DOHH2 (cell line): ENCODE measurements around the gene SLX4.

Experiments
- H3F3A ChIP-seq: fragments of 200-600 bp; sonication (generic), shearing (Covaris generic); 2 replicates; pipeline ENCODE4 v1.6.0; 2016; ENCODE audit warnings: antibody characterized with exemption, mild to moderate bottlenecking; ENCODE audit not compliant: control insufficient read depth, insufficient read depth
- H3K27ac ChIP-seq: fragments of 200-600 bp; sonication (generic); 2 replicates; pipeline ENCODE4 v1.5.1; 2014; ENCODE audit warnings: low read depth, mild to moderate bottlenecking, low read length, moderate library complexity
- H3K27me3 ChIP-seq: fragments of 200-600 bp; sonication (generic); 2 replicates; pipeline ENCODE4 v1.6.1; 2014; ENCODE audit warnings: mild to moderate bottlenecking, low read length, mixed read lengths; ENCODE audit not compliant: control insufficient read depth
- H3K36me3 ChIP-seq: fragments of 200-600 bp; sonication (generic); 2 replicates; pipeline ENCODE4 v1.6.1; 2014; ENCODE audit warnings: mild to moderate bottlenecking, low read length, moderate library complexity, mixed read lengths; ENCODE audit not compliant: control insufficient read depth
- H3K4me1 ChIP-seq: fragments of 200-600 bp; sonication (generic); 2 replicates; pipeline ENCODE4 v1.6.1; 2014; ENCODE audit warnings: mild to moderate bottlenecking, low read length, mixed read lengths; ENCODE audit not compliant: control insufficient read depth
- H3K4me2 ChIP-seq: fragments of 200-600 bp; sonication (generic); 2 replicates; pipeline ENCODE4 v1.6.0; 2014; ENCODE audit warnings: mild to moderate bottlenecking, low read length, moderate library complexity
- H3K4me3 ChIP-seq: fragments of 200-600 bp; sonication (generic); 2 replicates; pipeline ENCODE4 v1.5.1; 2014; ENCODE audit warnings: mild to moderate bottlenecking, low read length, mixed read lengths
- H3K79me2 ChIP-seq: fragments of 200-600 bp; sonication (generic); 2 replicates; pipeline ENCODE4 v1.6.1; 2014; ENCODE audit warnings: mild to moderate bottlenecking, low read length, mixed read lengths; ENCODE audit not compliant: control insufficient read depth
- H3K9me2 ChIP-seq: fragments of 200-600 bp; sonication (generic); replicated peaks from 2 replicates; pipeline ENCODE4 v1.6.1; 2014; ENCODE audit warnings: mild to moderate bottlenecking, low read length, mixed read lengths; ENCODE audit not compliant: control insufficient read depth
- H3K9me3 ChIP-seq: fragments of 200-600 bp; sonication (generic); 2 replicates; pipeline ENCODE4 v1.6.1; 2014; ENCODE audit warnings: antibody characterized with exemption, low read length, mixed read lengths; ENCODE audit not compliant: control insufficient read depth, insufficient read depth
- H4K20me1 ChIP-seq: fragments of 200-600 bp; sonication (generic); 2 replicates; pipeline ENCODE4 v1.6.0; 2014; ENCODE audit warnings: low read depth, mild to moderate bottlenecking, antibody characterized with exemption, low read length, moderate library complexity; ENCODE audit not compliant: control insufficient read depth, insufficient read depth
- EZH2phosphoT487 ChIP-seq: fragments of 200-600 bp; sonication (generic); IDR thresholded peaks from 2 replicates; pipeline ENCODE4 v1.6.1; 2017; ENCODE audit warnings: borderline replicate concordance, mild to moderate bottlenecking, antibody characterized with exemption, low read length, moderate library complexity, mixed read lengths
- TF ChIP-seq, protein P1 (sequence below): fragments of 200-600 bp; sonication (generic); IDR thresholded peaks from one replicate; pipeline ENCODE4 v1.5.1; 2014; ENCODE audit warnings: antibody characterized with exemption, mild to moderate bottlenecking, low read depth, low read length; ENCODE audit not compliant: poor library complexity, severe bottlenecking

SLX4 gene

DNA sequence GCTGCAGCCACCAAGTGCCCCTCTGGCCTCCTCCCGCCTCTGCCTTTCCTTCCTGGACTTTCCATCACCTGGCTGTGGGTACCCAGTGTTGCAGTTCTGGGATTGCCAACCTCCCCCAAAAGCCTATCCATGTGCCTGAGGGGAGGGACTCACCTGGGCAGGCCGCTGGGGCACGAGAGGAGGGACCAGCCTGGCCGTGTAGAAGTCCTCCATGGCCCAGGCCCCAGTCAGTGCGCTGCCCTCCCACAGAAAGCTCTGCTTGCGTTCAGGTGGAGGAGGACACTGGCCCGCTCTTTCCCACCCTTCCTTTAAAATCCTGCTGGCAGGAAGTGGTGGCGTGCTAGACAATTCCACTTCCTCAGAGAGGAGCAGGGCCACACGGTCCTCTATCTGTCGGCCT is 14.2 kb downstream of the SLX4 start:
- Histone ChIP-seq H3K4me1 (no peaks in the 10 kb centered on the region), H3K4me3 (no peak overlapping the region), H4K20me1 (no peaks in the 10 kb centered on the region), H3K4me2 (no peak overlapping the region), H3K27ac (no peak overlapping the region), H3K9me3 (peaks cover 4% of the 10 kb centered on the region; the same call in 1 of the 2 replicates), H3K27me3 (no peaks in the 10 kb centered on the region), H3K79me2 (no peaks in the 10 kb centered on the region), H3K9me2 (no peaks in the 10 kb centered on the region), H3K36me3 (peaks cover 80% of the 10 kb centered on the region), H3F3A (no peaks in the 10 kb centered on the region)
- TF ChIP-seq, protein P1, sequence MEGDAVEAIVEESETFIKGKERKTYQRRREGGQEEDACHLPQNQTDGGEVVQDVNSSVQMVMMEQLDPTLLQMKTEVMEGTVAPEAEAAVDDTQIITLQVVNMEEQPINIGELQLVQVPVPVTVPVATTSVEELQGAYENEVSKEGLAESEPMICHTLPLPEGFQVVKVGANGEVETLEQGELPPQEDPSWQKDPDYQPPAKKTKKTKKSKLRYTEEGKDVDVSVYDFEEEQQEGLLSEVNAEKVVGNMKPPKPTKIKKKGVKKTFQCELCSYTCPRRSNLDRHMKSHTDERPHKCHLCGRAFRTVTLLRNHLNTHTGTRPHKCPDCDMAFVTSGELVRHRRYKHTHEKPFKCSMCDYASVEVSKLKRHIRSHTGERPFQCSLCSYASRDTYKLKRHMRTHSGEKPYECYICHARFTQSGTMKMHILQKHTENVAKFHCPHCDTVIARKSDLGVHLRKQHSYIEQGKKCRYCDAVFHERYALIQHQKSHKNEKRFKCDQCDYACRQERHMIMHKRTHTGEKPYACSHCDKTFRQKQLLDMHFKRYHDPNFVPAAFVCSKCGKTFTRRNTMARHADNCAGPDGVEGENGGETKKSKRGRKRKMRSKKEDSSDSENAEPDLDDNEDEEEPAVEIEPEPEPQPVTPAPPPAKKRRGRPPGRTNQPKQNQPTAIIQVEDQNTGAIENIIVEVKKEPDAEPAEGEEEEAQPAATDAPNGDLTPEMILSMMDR: no peak
- TF ChIP-seq EZH2phosphoT487: no peak

GRCh38 chr16:3596101-3596861 is 15.1 kb downstream of the SLX4 start:
- peaks cover 79% of the 10 kb centered on the region for H3K36me3 ChIP-seq
- H3K27ac ChIP-seq: no peak overlapping the region
- peaks cover 4% of the 10 kb centered on the region; the same call in 1 of the 2 replicates for H3K9me3 ChIP-seq
- H3K4me3 ChIP-seq: no peak overlapping the region
- no peaks in the 10 kb centered on the region for H3K9me2 ChIP-seq
- TF ChIP-seq, protein P1: no peak
- no peak for TF ChIP-seq EZH2phosphoT487
- H3K4me2 ChIP-seq: no peak overlapping the region
- H3K79me2 ChIP-seq: no peaks in the 10 kb centered on the region
- no peaks in the 10 kb centered on the region for H3K4me1 ChIP-seq
- no peaks in the 10 kb centered on the region for H3K27me3 ChIP-seq
- H3F3A ChIP-seq: no peaks in the 10 kb centered on the region
- no peaks in the 10 kb centered on the region for H4K20me1 ChIP-seq

DNA sequence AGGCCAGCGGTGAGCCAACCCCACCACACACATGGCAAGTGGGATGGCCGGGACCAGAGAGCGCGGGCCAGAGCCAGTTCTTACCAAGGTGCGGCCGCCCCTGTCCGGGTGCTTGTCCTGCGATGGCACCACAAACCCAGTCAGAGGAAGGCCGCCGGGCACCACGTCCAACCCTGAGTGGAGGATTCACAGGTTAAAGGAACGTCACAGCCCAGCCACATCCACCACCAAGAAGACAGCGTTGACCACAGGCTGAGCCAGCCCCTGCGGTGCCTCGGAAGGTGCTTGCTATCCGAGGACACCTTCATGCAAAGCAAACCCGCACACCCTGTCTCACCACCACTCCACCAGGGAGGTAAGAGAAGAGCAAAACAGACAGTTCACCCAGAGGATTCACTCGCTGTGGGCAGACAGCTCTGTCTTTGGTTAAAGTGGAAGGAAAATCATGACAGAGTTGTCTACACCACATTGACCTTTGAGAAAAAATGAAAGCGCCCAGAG is 15.8 kb downstream of the SLX4 start:
- TF ChIP-seq, protein P1: no peak
- no peak for TF ChIP-seq EZH2phosphoT487
- Histone ChIP-seq H4K20me1 (no peaks in the 10 kb centered on the region), H3K4me1 (no peaks in the 10 kb centered on the region), H3K4me2 (no peak overlapping the region), H3K27me3 (no peaks in the 10 kb centered on the region), H3K27ac (no peak overlapping the region), H3F3A (no peaks in the 10 kb centered on the region), H3K79me2 (no peaks in the 10 kb centered on the region), H3K9me3 (peaks cover 4% of the 10 kb centered on the region; the same call in 1 of the 2 replicates), H3K36me3 (peaks cover 79% of the 10 kb centered on the region), H3K9me2 (no peaks in the 10 kb centered on the region), H3K4me3 (no peak overlapping the region)
